ENCODE results near the gene ABCC4.

DNA sequence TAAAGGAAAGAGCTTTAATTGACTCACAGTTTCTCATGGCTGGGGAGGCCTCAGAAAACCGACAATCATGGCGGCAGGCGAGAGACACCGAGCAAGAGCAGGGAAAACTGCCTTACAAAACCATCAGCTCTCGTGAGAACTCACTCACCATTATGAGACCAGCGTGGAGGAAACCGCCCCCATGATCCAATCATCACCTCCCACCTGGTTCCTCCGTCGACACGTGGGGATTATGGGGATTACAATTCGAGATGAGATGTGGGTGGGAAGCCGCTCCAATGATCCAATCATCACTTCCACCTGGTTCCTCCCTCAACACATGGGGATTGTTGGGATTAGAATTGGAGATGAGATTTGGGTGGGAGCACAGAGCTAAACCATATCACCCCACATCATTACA is 293.9 kb downstream of the ABCC4 start:
- TF ChIP-seq, protein P1, sequence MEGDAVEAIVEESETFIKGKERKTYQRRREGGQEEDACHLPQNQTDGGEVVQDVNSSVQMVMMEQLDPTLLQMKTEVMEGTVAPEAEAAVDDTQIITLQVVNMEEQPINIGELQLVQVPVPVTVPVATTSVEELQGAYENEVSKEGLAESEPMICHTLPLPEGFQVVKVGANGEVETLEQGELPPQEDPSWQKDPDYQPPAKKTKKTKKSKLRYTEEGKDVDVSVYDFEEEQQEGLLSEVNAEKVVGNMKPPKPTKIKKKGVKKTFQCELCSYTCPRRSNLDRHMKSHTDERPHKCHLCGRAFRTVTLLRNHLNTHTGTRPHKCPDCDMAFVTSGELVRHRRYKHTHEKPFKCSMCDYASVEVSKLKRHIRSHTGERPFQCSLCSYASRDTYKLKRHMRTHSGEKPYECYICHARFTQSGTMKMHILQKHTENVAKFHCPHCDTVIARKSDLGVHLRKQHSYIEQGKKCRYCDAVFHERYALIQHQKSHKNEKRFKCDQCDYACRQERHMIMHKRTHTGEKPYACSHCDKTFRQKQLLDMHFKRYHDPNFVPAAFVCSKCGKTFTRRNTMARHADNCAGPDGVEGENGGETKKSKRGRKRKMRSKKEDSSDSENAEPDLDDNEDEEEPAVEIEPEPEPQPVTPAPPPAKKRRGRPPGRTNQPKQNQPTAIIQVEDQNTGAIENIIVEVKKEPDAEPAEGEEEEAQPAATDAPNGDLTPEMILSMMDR (conservative IDR thresholded peaks at IDR 0.05), result no peak
- TF ChIP-seq EZH2 (IDR thresholded peaks at IDR 0.05; ENCODE audit: low read depth), result no peak

All from PC-9 (cell line).